GM12864 (cell line): ENCODE measurements around the gene TCP11.
"Not testable (repeated sequence)": the region's sequence is repeated elsewhere in the genome, so short reads cannot be mapped to it uniquely, and the experiment has no call there.

Experiments used
- DNase-seq: peaks from one replicate; pipeline ENCODE4 v3.0.0-alpha.2; 2011; ENCODE audit warnings: low read depth
- H3K4me3 ChIP-seq: 2 replicates; pipeline ENCODE4 v1.5.1; 2011; ENCODE audit warnings: mild to moderate bottlenecking, low read depth, low read length, control low read depth
- CTCF ChIP-seq: IDR thresholded peaks from 2 replicates; pipeline ENCODE4 v1.5.1; 2011; ENCODE audit warnings: low read depth, mild to moderate bottlenecking, moderate library complexity, low read length, control low read depth, inconsistent platforms; ENCODE audit errors: missing control alignments

The TCP11 gene

GRCh38 chr6:35124356-35124755 lies 16.8 kb downstream of the TCP11 start:
- TF ChIP-seq CTCF: no peak
- DNase-seq: no peak
- no peak overlapping the region for H3K4me3 ChIP-seq

DNA sequence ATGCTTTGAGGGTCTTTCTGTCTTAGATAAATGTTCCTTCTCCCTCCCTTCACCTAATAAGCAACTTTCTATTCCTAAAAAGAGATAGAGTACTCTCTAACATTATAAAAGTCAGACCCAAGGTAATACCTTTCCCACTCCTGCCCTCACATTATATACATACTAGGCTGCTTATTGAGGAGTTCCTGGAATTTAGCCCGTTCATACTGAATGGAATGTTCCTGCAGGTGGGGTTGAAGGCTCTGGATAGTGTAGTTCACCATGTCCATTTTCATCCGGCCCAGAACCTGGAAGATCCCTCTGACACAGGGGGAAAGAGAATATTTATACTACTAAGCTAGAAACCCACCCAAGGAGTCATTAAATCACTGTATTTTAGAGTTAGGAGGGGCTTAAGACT lies 20.4 kb downstream of the TCP11 start:
- no peak overlapping the region for H3K4me3 ChIP-seq
- no peak for DNase-seq
- no peak for TF ChIP-seq CTCF

DNA sequence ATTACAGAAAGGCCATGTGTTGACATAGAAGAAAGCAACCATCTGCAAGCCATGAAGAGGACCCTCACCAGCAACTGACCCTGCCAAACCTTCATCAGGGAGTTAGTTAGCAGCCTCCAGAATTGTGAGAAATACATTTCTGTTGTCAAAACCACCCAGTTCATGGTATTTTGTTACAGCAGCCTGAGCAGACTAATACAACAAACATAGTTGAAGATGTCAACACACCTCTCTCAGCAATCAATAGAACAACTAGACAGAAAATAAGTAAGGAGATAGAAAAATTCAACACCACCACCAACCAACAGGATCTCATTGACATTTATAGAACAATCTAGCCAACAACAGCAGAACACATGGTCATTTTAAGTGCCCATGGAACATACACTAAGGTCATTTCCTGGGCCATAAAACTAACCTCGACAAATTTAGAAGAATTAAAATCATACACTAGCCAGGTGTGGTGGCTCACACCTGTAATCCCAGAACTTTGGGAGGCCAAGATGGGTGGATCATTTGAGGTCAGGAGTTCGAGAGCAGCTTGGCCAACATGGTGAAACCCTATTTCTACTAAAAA lies 32.7 kb downstream of the TCP11 start:
- DNase-seq: no peak
- H3K4me3 ChIP-seq: no peak overlapping the region
- no peak for TF ChIP-seq CTCF

DNA sequence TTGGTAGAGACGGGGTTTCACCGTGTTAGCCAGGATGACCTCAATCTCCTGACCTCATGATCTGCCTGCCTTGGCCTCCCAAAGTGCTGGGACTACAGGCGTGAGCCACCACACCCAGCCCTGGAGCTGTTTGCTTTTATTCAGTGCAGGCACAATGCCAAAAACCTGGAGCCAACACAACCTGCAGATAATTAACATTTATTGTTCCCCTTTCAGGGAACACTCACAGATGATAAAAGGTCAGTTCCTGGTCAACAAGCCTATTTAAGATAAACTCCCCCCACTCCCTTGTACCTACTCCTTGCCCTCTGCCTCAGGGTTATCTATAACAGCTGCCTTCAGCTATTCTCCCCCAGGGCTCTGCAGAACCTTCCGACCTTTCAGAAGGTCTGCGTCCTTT lies 33.4 kb downstream of the TCP11 start:
- DNase-seq: not testable (repeated sequence)

DNA sequence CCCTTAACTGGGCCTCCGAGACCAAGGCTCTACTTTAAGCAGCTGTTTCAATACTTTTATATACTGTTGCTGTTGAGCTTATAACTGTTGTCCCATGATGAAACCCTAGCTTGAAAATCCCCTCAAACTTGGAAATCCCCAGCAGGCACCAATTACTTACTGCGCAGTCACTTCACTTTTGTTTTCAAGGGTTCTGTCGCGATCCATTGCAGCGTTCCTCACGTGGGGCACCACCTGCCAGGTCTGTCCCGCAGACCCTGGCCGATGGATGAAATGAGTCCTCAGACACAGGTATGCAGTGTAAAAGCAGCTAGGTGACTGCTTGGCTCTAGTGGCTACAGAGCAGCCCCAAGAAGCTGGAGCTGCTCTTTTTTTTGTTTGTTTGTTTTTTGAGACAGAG lies 33.9 kb downstream of the TCP11 start:
- not testable (repeated sequence) for H3K4me3 ChIP-seq
- peak; percentile 10 for DNase-seq

More for the DNA sequence above, 33.4 kb downstream of the TCP11 start:
- not testable (repeated sequence) for H3K4me3 ChIP-seq

DNA sequence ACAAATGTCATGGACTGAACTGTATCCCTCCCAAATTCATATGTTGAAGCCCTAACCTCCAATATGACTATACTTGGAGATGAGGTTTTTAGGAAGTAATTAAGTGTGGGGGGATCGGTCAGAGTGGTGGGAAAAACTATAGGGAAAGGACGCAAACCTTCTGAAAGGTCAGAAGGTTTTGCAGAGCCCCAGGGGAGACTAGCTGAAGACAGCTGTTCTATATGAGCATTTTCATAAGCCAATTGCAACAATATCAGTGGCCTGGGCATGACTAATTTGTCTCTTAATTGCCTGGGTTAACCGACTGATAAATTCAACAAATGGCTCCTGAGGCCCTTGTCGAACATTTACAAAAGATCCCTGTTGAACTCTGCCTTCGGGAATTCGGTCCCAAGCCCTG lies 35.1 kb downstream of the TCP11 start:
- H3K4me3 ChIP-seq, DNase-seq: not testable (repeated sequence)

- no peak overlapping the region for H3K4me3 ChIP-seq
- DNase-seq: no peak
- no peak for TF ChIP-seq CTCF
Measured at GRCh38 chr6:35105078-35105477, 36.1 kb downstream of the TCP11 start.

- no peak for DNase-seq
- no peak for TF ChIP-seq CTCF
- no peak overlapping the region for H3K4me3 ChIP-seq
Measured at GRCh38 chr6:35099116-35099515, 42.0 kb downstream of the TCP11 start.
